Measurements from ENCODE around the gene MIPEP.

DNA sequence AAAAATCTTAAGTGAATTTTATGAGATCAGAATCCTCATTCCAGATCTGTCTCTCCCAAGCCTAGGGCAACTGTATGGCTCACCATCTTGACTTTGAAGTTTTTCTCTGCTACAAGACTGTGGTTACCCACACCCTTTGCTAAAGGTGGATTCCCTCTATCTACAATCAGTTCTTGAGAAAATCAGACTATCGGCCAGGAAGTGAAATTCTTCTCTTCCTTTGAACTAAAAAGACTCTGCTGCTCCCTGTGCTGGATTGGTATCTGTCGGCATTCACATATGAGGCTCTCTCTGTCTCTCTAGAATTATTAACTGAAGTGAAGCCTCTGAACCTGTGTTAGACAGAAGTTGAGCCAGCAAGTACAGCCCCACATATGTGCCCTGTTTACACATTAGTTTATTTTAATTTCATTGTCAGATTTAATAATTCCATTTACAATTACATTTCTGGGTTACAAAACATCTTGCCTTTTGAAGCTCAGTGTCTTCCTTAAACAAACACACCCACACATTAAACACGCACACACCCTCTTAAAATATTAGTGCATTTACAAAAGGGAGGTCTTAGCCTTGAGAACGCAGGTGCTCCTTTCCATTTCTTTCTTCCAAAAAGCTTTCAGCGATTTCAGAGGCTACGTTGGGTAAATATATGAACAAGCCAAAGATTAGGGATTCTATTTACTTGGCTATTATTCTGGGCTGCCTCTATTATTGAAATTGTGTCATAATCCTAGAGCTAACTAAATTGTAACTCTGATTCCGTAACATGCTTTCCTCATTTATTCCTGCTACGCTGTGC, 145.7 kb downstream of the MIPEP start:
- TF ChIP-seq POLR2A (IDR thresholded peaks at IDR 0.05; ENCODE audit: low read length), result no peak
- no peak for TF ChIP-seq GATA1 (IDR thresholded peaks at IDR 0.05; ENCODE audit: low read depth, low read length)

Data from erythroblast (primary cell).